D721Med (cell line): ENCODE measurements around the gene NFATC2.

ENCODE experiments used
- DNase-seq: peaks from one replicate; pipeline ENCODE4 v3.0.0; 2011; ENCODE audit warnings: low spot score; ENCODE audit not compliant: insufficient read length
- FAIRE-seq: peaks from 2 replicates; lab custom pipeline; 2011; peaks lifted over from hg19 to GRCh38; lab: Jason Lieb, UNC
- TF ChIP-seq, protein P1 (sequence below): IDR thresholded peaks from 2 replicates; pipeline ENCODE4 v1.5.1; 2012; ENCODE audit warnings: mild to moderate bottlenecking, control low read depth; ENCODE audit not compliant: insufficient read depth; ENCODE audit errors: missing control alignments

The NFATC2 gene

DNA sequence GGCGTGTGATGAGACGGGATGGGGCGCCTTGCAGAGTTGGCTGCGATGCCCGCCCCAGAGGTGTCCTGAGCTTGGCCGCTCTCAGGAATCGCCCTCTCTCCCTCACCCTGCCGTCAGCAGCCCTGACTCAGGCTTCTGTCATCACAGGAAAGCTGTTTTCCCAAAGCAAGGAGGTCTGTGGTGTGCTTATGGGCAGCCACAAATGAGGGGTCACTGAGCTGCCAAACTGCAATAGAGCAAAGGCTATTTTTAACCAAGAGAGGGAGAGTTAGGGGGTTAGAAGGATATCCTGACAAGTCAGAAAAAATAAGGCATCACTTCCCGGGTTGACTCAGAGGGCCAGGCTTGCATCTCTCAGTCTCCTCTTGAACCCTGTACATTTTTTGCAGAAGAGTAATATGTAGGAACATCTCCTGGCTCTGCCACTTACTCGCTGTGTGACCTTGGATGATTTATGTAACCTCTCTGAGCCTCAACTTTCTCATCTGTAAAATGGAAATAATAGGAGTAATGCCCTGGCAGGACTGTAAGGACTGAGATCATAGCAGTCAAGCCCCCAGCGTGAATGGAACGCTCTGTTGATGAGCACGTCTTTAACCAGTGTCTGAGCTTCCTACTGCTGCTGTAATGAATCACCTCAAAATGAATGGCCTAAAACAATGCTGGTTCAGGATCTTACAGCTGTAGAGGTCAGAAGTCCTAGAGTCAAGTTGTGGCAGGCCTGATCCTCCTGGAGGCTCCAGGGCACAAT lies 181.9 kb downstream of the NFATC2 start:
- no peak for FAIRE-seq
- no peak for DNase-seq
- TF ChIP-seq, protein P1, sequence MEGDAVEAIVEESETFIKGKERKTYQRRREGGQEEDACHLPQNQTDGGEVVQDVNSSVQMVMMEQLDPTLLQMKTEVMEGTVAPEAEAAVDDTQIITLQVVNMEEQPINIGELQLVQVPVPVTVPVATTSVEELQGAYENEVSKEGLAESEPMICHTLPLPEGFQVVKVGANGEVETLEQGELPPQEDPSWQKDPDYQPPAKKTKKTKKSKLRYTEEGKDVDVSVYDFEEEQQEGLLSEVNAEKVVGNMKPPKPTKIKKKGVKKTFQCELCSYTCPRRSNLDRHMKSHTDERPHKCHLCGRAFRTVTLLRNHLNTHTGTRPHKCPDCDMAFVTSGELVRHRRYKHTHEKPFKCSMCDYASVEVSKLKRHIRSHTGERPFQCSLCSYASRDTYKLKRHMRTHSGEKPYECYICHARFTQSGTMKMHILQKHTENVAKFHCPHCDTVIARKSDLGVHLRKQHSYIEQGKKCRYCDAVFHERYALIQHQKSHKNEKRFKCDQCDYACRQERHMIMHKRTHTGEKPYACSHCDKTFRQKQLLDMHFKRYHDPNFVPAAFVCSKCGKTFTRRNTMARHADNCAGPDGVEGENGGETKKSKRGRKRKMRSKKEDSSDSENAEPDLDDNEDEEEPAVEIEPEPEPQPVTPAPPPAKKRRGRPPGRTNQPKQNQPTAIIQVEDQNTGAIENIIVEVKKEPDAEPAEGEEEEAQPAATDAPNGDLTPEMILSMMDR: no peak

DNA sequence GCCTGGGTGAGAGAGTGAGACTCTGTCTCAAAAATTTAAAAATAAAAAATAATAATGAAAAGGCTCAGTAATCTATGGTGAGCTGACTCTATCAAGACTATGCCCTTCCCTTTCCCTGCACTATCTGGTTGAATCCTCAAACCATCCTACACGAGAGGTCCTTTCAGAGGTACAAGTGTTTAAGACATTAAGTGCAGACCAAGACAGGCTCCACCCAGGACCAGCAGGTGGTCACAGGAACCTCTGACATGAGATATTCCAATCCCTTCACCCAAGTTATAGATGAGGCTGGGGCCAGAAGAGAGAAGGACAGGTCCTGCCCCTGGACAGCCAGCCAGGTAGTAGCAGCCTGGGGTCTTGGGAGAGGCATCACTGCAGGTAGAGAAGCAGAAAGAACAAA lies 182.6 kb downstream of the NFATC2 start:
- FAIRE-seq: no peak
- no peak for DNase-seq
- TF ChIP-seq, protein P1: no peak

DNA sequence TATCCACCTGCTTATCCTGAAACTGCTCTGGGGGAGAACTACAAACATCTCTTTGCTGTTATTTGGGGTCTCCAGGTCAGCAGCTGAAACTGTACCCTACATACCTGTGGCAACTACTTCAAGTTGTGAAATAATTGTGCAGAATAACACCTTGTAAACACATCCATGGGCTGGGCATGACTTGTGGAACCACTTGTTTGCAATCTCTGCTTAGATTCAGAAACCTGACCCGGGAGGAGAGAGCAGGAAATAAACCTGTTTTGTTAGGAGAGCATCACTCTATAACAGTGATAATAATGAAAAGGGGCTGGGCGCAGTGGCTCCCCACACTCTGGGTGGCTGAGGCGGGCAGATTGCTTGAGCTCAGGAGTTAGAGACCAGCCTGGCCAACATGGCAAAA lies 183.1 kb downstream of the NFATC2 start:
- TF ChIP-seq, protein P1: no peak
- no peak for FAIRE-seq
- DNase-seq: no peak

DNA sequence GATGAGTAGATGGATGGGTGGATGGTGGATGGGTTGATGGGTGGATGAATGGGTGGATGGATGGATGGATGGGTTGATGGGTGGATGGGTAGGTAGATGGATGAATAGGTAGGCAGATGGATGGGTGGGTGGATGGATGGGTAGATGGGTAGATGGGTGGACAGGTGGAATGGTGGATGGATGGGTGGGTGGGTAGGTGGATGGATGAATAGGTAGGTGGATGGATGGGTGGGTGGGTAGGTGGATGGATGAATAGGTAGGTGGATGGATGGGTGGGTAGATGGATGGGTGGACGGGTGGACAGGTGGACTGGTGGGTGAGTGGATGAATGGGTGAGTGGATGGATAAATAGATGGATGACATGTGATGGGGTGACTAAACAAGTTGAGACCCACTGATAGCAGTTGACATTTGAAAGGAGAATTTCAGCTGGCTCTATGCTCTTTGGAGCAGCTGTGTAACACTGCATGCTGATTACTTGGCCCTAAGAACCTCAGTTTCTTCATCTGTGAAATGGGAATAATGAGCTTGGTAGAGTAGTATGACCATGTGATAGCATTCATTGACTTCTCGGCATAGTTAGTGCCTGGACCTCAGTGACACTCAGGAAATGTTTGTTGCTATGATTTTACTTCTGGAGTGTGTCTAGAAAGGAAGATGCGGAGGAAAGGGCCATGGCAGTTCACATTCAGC lies 184.3 kb downstream of the NFATC2 start:
- DNase-seq (no peak), FAIRE-seq (no peak)
- TF ChIP-seq, protein P1: no peak

DNA sequence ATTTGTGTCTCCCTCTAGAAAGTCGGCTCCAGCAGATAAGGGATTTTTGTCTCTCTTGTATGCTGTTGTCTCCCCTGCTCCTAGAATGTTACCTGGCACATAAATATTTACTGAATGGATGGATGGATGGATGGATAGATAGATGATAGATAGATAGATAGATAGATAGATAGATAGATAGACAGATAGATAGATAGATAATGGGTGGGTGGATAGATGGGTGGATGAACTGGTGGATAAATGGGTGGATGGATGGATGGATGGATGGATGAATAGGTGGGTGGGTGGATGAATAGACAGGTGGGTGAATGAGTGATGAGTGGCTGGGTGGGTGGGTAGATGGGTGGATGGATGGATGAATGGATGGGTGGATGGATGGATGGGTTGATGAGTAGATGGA lies 185.0 kb downstream of the NFATC2 start:
- DNase-seq: no peak
- no peak for FAIRE-seq
- TF ChIP-seq, protein P1: no peak

DNA sequence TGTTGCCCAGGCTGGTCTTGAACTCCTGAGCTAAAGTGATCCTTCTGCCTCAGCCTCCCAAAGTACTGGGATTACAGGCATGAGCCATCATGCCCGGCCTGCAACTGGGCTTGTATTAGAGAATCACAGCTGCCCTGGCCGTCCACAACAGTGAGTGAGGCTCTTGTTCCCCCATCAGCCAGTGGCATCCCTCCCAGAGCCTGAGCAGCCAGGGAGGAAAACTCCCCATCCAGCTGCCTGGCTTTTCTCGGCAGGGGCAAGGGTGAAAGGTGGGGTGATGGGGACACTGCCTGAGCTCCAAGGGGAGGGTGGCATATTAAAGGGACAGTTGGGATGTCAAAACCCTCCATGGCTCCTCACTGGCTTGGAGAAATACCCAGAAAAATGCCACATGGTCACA lies 185.6 kb downstream of the NFATC2 start:
- no peak for DNase-seq
- no peak for FAIRE-seq
- TF ChIP-seq, protein P1: no peak
